Gastroesophageal sphincter (tissue), 4 donors: ENCODE results near the gene SYNE3. TPM values are rescaled to one million over a fixed set of nuclear protein-coding genes. Genes with fewer than 3 reads are reported as not detected.

ENCODE experiments used
- ATAC-seq: fragments of 150-250 bp; one replicate; pipeline ENCODE4 v1.9.1; 2016; ENCODE audit warnings: mild to moderate bottlenecking, moderate library complexity
- H3K27ac ChIP-seq, 4 donors: fragments of 200-600 bp; sonication (generic) in 3 of 4; 1 replicate in 3 of 4; 2 replicates in 1 of 4; pipeline ENCODE4 v1.5.1; 2016 to 2019
- H3K27me3 ChIP-seq: fragments of 200-600 bp; sonication (generic); one replicate; pipeline ENCODE4 v1.5.1; 2019
- H3K36me3 ChIP-seq, 2 donors: fragments of 200-600 bp; sonication (generic); one replicate each; pipeline ENCODE4 v1.5.1; 2019; ENCODE audit warnings: control low read depth in 1 of 2
- H3K4me1 ChIP-seq, 3 donors: fragments of 200-600 bp; sonication (generic); 1 replicate in 2 of 3; 2 replicates in 1 of 3; pipeline ENCODE4 v1.5.1; 2016 to 2019; ENCODE audit warnings: control low read depth in 2 of 3
- H3K4me3 ChIP-seq, 2 donors: fragments of 200-600 bp; sonication (generic); one replicate each; pipeline ENCODE4 v1.5.1; 2019; ENCODE audit warnings: mild to moderate bottlenecking in 1 of 2, moderate library complexity in 1 of 2
- H3K9me3 ChIP-seq, 3 donors: fragments of 200-600 bp; sonication (generic); one replicate each; pipeline ENCODE4 v1.5.1; 2017 to 2019; ENCODE audit warnings: control low read depth in 2 of 3
- EP300 ChIP-seq: sonication (generic); formaldehyde crosslinking; IDR thresholded peaks from one replicate; pipeline ENCODE4 v1.6.1; 2017; ENCODE audit warnings: antibody characterized with exemption, mild to moderate bottlenecking
- POLR2A ChIP-seq, 2 donors: fragments of 450-650 bp; IDR thresholded peaks; one replicate each; pipeline ENCODE4 v1.6.1; 2017; ENCODE audit warnings: antibody characterized with exemption in 2 of 2, mild to moderate bottlenecking in 2 of 2, moderate library complexity in 1 of 2
- POLR2AphosphoS5 ChIP-seq: sonication (generic); formaldehyde crosslinking; IDR thresholded peaks from one replicate; pipeline ENCODE4 v1.6.1; 2017; ENCODE audit warnings: antibody characterized with exemption
- WGBS, 2 donors: methylation state at CpG; one replicate each; pipeline ENCODE4 v1.1.5; 2018; ENCODE audit warnings: low coverage in 1 of 2; 5-methylcytosine and 5-hydroxymethylcytosine counted together
- total RNA-seq, 4 donors: library from RNA; depleted of rRNA; stranded (reverse); fragments of >200 nt; gene quantifications; one replicate each; pipeline ENCODE4 v1.1.0, GENCODE V29; 2016
- TF ChIP-seq, protein P1 (sequence below), 4 experiments: fragments of 200-600 bp in 2 of 4; fragments of 450-650 bp in 2 of 4; sonication (generic) in 1 of 4; IDR thresholded peaks; one replicate each; pipeline ENCODE4 v1.5.1; 2017 to 2019; ENCODE audit warnings: antibody characterized with exemption in 4 of 4, mild to moderate bottlenecking in 2 of 4, moderate library complexity in 2 of 4

The SYNE3 gene
- total RNA-seq, 4 donors from 2014 or later = 16.5 to 28.0 (median 20.3) TPM

DNA sequence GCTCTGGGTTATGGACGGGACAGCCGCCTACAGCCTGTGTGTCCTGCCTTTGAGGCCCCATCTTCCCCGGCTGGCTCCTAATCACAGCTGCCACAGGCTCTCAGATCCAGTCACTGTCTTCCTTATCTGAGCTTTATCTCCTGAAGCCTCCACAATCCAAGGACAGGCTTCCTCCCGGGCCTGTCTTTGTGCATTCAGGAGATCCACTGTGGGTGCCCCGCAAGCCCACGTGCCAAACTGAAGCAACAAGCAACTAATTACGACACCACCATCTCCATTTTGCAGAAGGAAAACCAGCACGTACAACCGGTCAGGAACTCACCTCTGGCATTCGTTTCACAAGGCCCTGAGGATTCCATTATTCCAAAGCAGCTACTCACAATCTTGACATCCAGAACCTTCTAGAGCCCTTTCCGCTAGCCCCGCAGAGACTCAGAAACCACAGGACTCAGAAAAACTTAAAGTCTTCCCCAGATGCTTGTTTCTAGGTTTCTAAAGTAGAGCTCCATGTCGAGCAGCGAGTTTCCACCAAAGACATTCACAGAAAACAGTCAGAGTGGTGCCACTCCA is 14.0 kb downstream of the SYNE3 start:
- ATAC-seq = no peak
- H3K4me3 ChIP-seq = no peak overlapping the region
- peaks cover 0 to 89% (median 34%) of the 10 kb centered on the region in 3 donors for H3K4me1 ChIP-seq
- H3K36me3 ChIP-seq = peaks cover 0 to 6% of the 10 kb centered on the region in 2 donors
- WGBS, 2 donors = 96 to 100% methylated on average over 2 to 4 of the region's 14 CpGs
- no peaks in the 10 kb centered on the region for H3K27me3 ChIP-seq
- no peak for TF ChIP-seq EP300
- TF ChIP-seq, protein P1, sequence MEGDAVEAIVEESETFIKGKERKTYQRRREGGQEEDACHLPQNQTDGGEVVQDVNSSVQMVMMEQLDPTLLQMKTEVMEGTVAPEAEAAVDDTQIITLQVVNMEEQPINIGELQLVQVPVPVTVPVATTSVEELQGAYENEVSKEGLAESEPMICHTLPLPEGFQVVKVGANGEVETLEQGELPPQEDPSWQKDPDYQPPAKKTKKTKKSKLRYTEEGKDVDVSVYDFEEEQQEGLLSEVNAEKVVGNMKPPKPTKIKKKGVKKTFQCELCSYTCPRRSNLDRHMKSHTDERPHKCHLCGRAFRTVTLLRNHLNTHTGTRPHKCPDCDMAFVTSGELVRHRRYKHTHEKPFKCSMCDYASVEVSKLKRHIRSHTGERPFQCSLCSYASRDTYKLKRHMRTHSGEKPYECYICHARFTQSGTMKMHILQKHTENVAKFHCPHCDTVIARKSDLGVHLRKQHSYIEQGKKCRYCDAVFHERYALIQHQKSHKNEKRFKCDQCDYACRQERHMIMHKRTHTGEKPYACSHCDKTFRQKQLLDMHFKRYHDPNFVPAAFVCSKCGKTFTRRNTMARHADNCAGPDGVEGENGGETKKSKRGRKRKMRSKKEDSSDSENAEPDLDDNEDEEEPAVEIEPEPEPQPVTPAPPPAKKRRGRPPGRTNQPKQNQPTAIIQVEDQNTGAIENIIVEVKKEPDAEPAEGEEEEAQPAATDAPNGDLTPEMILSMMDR (IDR thresholded peaks at IDR 0.05) = no peak
- no peak for TF ChIP-seq POLR2AphosphoS5
- TF ChIP-seq POLR2A (IDR thresholded peaks at IDR 0.05) = no peak
- peak overlapping the region in 2 of 4 donors; percentile 21 to 54 for H3K27ac ChIP-seq
- no peaks in the 10 kb centered on the region for H3K9me3 ChIP-seq

DNA sequence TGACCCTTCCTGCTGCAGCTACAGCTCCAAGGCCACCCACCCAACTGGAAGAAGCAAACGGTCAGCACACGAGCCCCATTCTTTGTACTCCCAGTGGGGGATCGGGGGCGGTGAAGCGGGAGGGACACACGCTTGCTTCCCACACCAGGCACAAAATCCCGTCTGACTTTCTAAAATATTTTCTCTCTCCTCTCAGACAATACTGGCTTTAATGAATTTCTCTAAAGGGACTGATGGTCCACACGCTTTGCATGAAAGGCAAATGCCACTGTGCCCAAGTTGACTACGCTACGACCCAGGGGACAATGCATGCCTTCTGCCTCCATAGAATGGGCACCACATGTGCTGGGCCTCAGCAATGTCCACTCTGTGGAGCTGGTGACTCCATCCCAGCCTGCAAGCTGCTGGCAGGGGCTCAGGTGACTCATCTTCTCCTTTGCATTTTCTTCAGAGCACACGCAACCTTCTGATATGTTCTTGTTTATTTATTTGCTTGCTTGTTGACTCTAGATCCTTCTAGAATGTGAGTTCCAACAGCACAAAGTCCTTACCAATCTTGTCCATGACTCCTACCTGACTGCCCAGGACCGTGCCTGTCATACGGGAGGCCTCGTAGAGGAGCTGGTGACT is 15.6 kb downstream of the SYNE3 start:
- Histone ChIP-seq H3K4me1 (peaks cover 0 to 90% (median 36%) of the 10 kb centered on the region in 3 donors), H3K4me3 (no peak overlapping the region), H3K9me3 (no peaks in the 10 kb centered on the region), H3K36me3 (no peaks in the 10 kb centered on the region), H3K27me3 (no peaks in the 10 kb centered on the region), H3K27ac (peak overlapping the region in 2 of 4 donors; percentile 31 to 54)
- peak; percentile 38 for ATAC-seq
- TF ChIP-seq POLR2AphosphoS5 = peak; percentile 11
- no peak for TF ChIP-seq POLR2A (IDR thresholded peaks at IDR 0.05)
- TF ChIP-seq, protein P1 (IDR thresholded peaks at IDR 0.05) = no peak
- no peak for TF ChIP-seq EP300
- 63 to 75% methylated on average over 5 to 9 of the region's 14 CpGs for WGBS, 2 donors

DNA sequence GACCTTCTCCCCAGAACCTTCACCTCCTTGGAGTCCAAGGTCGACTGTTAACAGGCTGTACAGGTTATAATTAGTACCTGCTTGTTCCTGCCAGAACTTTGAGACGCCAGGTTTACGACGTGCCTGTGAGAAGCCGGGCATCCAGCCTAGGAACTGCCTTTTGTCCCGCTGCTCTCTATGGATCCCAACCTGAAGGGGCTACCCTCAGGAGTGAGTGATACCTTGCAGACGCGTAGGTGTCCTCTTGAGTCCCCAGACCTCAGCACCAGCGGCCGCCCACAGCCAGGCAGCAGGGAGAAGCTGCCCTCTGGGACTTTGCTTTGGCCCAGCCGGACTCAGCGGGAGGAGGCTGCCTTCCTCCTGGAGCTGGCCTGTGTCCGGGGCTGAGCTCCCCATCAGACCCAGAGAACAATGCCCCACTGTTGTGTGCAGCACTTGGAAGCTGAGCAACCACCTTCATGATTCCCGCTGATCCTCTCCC is 16.2 kb downstream of the SYNE3 start:
- WGBS, 2 donors = 65 to 67% methylated on average over 3 to 4 of the region's 14 CpGs
- no peaks in the 10 kb centered on the region for H3K27me3 ChIP-seq
- no peak for ATAC-seq
- H3K27ac ChIP-seq = peak overlapping the region in 3 of 4 donors; percentile 31 to 48 (median 33)
- H3K4me3 ChIP-seq = no peak overlapping the region
- TF ChIP-seq POLR2AphosphoS5 (no peak), POLR2A (IDR thresholded peaks at IDR 0.05) (no peak), EP300 (no peak)
- TF ChIP-seq, protein P1 (IDR thresholded peaks at IDR 0.05) = no peak
- H3K9me3 ChIP-seq = no peaks in the 10 kb centered on the region
- peaks cover 0 to 96% (median 43%) of the 10 kb centered on the region in 3 donors for H3K4me1 ChIP-seq
- no peaks in the 10 kb centered on the region for H3K36me3 ChIP-seq

DNA sequence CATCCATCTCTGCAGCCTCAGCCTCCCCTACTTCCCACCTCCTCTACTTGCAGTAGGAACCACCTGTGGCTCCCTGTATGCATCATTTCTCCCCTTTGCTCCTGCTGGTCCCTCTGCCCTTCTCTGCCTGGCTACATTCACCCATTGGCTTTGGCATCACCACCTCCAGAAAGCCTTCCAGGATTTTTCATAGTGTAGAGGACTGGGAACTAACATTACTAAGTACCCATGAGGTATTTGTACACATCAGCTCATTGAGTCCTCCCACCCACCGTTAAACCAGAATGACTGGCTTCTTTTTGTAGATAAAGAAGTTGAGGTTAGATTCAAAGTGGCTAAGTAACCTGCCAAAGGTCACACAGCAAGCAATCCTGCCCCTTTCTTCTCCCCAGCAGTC is 17.1 kb downstream of the SYNE3 start:
- TF ChIP-seq POLR2AphosphoS5 = no peak
- TF ChIP-seq, protein P1 (IDR thresholded peaks at IDR 0.05) = no peak
- TF ChIP-seq POLR2A (IDR thresholded peaks at IDR 0.05) = no peak
- TF ChIP-seq EP300 = no peak
- peaks cover 0 to 93% (median 38%) of the 10 kb centered on the region in 3 donors for H3K4me1 ChIP-seq
- H3K9me3 ChIP-seq = no peaks in the 10 kb centered on the region
- H3K4me3 ChIP-seq = no peak overlapping the region
- no peak for ATAC-seq
- H3K36me3 ChIP-seq = no peaks in the 10 kb centered on the region
- no peaks in the 10 kb centered on the region for H3K27me3 ChIP-seq
- 0 to 43% methylated on average over 1 of the region's 1 CpG for WGBS, 2 donors
- peak overlapping the region in 1 of 4 donors; percentile 5 for H3K27ac ChIP-seq
